ENCODE results near the gene SULF2.

The SULF2 gene

GRCh38 chr20:47684306-47685080 lies 100.8 kb downstream of the SULF2 start:
- no peak for DNase-seq (ENCODE audit: low read depth)

GRCh38 chr20:47682916-47683315 lies 102.4 kb downstream of the SULF2 start:
- no peak for DNase-seq (ENCODE audit: low read depth)

GRCh38 chr20:47682028-47682783 lies 103.1 kb downstream of the SULF2 start:
- DNase-seq (ENCODE audit: low read depth), result no peak

- no peak for DNase-seq (ENCODE audit: low read depth)
These were observed 104.3 kb downstream of the SULF2 start for GRCh38 chr20:47680804-47681529.

- DNase-seq (ENCODE audit: low read depth), result no peak
These were observed 105.8 kb downstream of the SULF2 start for GRCh38 chr20:47679462-47679861.

GRCh38 chr20:47678536-47678935 lies 106.7 kb downstream of the SULF2 start:
- no peak for DNase-seq (ENCODE audit: low read depth)

GRCh38 chr20:47677635-47678453 lies 107.4 kb downstream of the SULF2 start:
- DNase-seq (ENCODE audit: low read depth), result peak; percentile 29

GRCh38 chr20:47676912-47677634 lies 108.2 kb downstream of the SULF2 start:
- no peak for DNase-seq (ENCODE audit: low read depth)

- no peak for DNase-seq (ENCODE audit: low read depth)
These were observed 109.0 kb downstream of the SULF2 start for GRCh38 chr20:47676219-47676721.

- no peak for DNase-seq (ENCODE audit: low read depth)
These were observed 109.8 kb downstream of the SULF2 start for GRCh38 chr20:47675190-47676142.

GRCh38 chr20:47674686-47675085 lies 110.6 kb downstream of the SULF2 start:
- DNase-seq (ENCODE audit: low read depth), result no peak

GRCh38 chr20:47674145-47674544 lies 111.1 kb downstream of the SULF2 start:
- no peak for DNase-seq (ENCODE audit: low read depth)

- no peak for DNase-seq (ENCODE audit: low read depth)
These were observed 111.7 kb downstream of the SULF2 start for GRCh38 chr20:47673671-47673955.

GRCh38 chr20:47672886-47673670 lies 112.2 kb downstream of the SULF2 start:
- DNase-seq (ENCODE audit: low read depth), result no peak

GRCh38 chr20:47672166-47672565 lies 113.1 kb downstream of the SULF2 start:
- DNase-seq (ENCODE audit: low read depth), result no peak

GRCh38 chr20:47670913-47671312 lies 114.4 kb downstream of the SULF2 start:
- no peak for DNase-seq (ENCODE audit: low read depth)

- DNase-seq (ENCODE audit: low read depth), result no peak
These were observed 115.1 kb downstream of the SULF2 start for GRCh38 chr20:47669927-47670890.

- no peak for DNase-seq (ENCODE audit: low read depth)
These were observed 115.8 kb downstream of the SULF2 start for GRCh38 chr20:47669489-47669888.

Data from T follicular helper cell (primary cell).